GM19023 (cell line): ENCODE results near the gene MYL3.

Source experiments
- ATAC-seq: cut with Tn5 transposase; IDR thresholded peaks from one replicate; pipeline ENCODE4 v1.9.1; 2021; ENCODE audit warnings: mild to moderate bottlenecking, moderate library complexity; ENCODE audit not compliant: unreplicated experiment

Gene MYL3

GRCh38 chr3:46866032-46866595, 2.9 kb upstream of the MYL3 start:
- no peak for ATAC-seq

- ATAC-seq = no peak
These were observed 2.3 kb upstream of the MYL3 start for GRCh38 chr3:46865546-46865945.

- no peak for ATAC-seq
These were observed 1.8 kb upstream of the MYL3 start for GRCh38 chr3:46865031-46865507.

- no peak for ATAC-seq
These were observed 1.0 kb upstream of the MYL3 start for GRCh38 chr3:46864061-46864881.

- ATAC-seq = no peak
These were observed 747 bp downstream of the MYL3 start for GRCh38 chr3:46862369-46863025.

GRCh38 chr3:46861605-46862368, 1.5 kb downstream of the MYL3 start:
- no peak for ATAC-seq

GRCh38 chr3:46860810-46861604, 2.2 kb downstream of the MYL3 start:
- ATAC-seq = no peak

- ATAC-seq = no peak
These were observed 3.0 kb downstream of the MYL3 start for GRCh38 chr3:46860017-46860809.

GRCh38 chr3:46859001-46859710, 4.1 kb downstream of the MYL3 start:
- no peak for ATAC-seq

- no peak for ATAC-seq
These were observed 4.8 kb downstream of the MYL3 start for GRCh38 chr3:46858456-46858855.

- ATAC-seq = no peak
These were observed 5.5 kb downstream of the MYL3 start for GRCh38 chr3:46857485-46858341.

GRCh38 chr3:46856576-46857471, 6.4 kb downstream of the MYL3 start:
- no peak for ATAC-seq

- no peak for ATAC-seq
These were observed 8.7 kb downstream of the MYL3 start for GRCh38 chr3:46854555-46854991.

- no peak for ATAC-seq
These were observed 9.5 kb downstream of the MYL3 start for GRCh38 chr3:46853441-46854415.

GRCh38 chr3:46852839-46853355, 10.3 kb downstream of the MYL3 start:
- ATAC-seq = no peak

GRCh38 chr3:46852334-46852720, 10.9 kb downstream of the MYL3 start:
- ATAC-seq = no peak
